NT2/D1 (cell line): ENCODE data around the gene MAGEB1.

Experiments used
- SUZ12 ChIP-seq: IDR thresholded peaks from 2 replicates; pipeline ENCODE4 v1.6.1; 2011; ENCODE audit not compliant: insufficient read length, insufficient read depth; ENCODE audit errors: extremely low read depth
- YY1 ChIP-seq: IDR thresholded peaks from 2 replicates; pipeline ENCODE4 v1.6.1; 2011; ENCODE audit not compliant: insufficient read length, insufficient read depth
- ZNF274 ChIP-seq: IDR thresholded peaks from 2 replicates; pipeline ENCODE4 v1.6.1; 2011; ENCODE audit warnings: mild to moderate bottlenecking, low read depth, low read length

- no peak for TF ChIP-seq YY1
- no peak for TF ChIP-seq ZNF274
- no peak for TF ChIP-seq SUZ12
Measured at GRCh38 chrX:30253257-30253656, 6.3 kb downstream of the MAGEB1 start.
